HG02852 (cell line): ENCODE results near the gene KAZN.

Source experiments
- ATAC-seq: cut with Tn5 transposase; IDR thresholded peaks from one replicate; pipeline ENCODE4 v1.9.1; 2021; ENCODE audit warnings: mild to moderate bottlenecking, moderate library complexity; ENCODE audit not compliant: unreplicated experiment

The KAZN gene

DNA sequence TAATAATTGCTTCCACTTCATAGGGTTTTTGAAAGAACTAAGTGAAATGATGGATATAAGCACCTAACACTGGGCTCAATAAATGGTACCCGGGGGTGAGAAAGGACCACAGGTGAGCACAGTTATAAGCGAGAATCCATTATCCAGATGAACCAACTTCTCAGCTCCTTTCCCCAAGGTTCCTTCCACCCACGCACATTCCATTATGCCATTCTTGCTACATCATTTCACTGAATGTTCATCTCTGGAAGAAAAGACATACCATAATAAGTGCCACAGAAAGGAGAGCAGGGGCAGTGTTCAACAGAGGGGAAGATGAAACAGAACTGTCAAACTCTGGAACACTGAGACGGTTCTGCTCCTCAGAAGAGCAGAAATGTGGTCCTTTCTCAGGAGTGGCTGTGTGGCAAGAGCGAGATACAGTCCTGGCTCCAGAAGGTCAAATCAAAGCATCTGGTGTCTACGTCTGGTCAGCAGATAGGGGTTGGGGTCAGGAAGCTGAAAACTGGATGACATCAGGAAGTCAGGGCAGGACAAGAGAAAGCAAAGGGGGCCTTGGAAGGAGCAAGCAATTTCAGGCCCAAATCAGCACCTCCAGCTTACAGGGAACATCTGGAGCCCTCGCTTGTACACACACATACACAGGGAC lies 299.6 kb downstream of the KAZN start:
- no peak for ATAC-seq

DNA sequence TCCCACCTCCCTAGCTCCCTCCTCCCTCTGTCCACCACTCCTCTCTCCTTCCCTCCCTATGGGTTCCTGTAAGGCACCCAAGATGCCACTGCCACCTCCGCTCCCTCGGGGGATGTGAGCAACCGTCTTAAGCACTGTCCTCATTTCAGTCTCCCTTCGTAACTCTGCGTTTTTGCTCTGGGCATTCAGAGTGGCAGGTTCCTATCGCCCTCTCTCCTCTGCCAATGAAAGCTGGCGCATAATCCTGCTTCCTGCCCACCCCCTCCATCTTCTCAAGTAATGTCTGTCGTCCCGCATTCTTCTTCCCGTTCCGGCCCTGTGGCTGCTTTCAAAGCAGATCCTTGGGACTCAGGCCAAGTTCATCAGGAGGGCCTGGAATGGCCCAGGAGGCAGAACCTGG lies 301.2 kb downstream of the KAZN start:
- ATAC-seq = no peak

DNA sequence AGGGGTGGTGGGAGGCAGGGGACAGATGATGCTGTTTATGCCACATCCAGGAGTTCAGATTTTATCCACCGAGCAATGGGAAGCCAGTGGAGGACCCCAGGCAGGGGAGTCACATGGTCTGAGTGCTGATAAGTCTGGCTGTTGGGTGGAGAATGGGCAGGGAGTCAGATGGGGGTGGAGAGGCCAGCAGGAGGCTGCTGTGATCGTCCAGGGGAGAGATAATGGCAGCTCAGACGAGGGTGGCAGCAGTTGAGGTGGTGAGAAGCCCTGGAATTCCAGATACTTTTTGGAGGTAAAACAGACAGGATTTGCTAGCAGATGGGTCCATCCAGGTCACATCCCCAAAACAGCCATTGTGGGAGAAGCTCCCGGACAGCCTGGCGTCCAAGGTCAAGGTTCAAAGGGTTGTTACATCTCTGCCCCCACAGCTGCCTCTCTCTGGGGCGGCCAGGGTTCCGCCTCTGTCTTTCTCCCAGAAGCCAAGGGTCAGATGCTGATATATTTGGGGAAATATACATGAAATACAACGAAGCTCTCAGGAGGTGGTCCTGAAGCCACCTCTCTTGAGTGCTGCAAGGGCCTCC lies 303.0 kb downstream of the KAZN start:
- no peak for ATAC-seq

DNA sequence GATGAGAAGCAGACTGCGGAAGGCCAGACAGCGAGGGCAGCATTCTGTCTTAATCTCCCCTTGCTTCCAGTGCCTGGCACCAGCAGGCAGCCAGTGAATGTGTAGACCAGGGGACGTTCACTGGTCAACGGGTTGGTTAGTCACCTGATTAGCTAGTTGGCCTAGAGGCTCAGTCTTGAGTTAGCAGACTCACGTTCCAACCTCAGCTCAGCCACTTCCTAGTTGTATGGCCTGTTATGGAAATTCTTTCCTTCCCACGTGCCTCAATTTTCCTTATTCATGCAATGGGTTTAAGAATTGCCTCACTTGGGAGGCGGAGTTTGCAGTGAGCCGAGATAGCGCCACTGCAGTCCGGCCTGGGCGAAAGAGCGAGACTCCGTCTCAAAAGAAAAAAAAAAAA lies 305.4 kb downstream of the KAZN start:
- ATAC-seq = no peak

DNA sequence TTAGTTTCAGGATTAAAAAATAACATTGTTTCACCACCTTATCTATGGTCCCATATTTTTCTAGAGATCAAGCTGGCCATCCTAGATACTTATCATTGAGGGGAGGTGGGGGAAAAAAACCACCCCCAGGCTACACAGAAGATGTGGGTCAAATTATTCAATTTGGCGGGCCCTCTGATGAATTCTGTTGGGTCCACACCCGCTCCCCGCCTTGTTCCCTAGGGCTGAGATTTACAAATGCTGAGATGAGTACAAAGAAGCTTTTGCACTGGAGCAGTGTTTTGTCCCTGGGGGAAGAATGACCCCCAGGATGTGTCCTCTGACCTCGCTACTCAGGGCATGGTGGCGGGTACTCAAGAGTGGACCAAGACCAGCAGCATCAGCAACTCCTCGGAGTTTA lies 308.2 kb downstream of the KAZN start:
- ATAC-seq = no peak

DNA sequence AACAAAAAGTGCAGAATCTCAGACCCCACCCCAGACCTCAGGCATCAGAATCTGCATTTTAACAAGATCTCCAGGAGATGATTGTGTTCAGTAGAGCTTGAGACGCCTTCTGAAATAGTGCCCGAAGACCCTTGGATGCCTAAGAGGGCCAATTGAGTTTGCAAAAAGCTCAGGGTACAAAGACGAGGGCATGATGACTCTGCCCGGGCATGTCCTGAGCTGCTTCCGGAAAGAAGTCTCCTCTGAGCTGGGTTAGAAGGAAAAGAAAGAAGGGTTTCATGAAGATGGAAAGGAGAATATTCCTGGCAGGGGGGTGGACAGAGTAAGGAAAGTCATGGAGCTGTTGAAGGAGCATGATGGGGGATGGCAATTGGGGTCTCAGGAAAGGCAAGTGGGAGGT lies 308.9 kb downstream of the KAZN start:
- no peak for ATAC-seq

DNA sequence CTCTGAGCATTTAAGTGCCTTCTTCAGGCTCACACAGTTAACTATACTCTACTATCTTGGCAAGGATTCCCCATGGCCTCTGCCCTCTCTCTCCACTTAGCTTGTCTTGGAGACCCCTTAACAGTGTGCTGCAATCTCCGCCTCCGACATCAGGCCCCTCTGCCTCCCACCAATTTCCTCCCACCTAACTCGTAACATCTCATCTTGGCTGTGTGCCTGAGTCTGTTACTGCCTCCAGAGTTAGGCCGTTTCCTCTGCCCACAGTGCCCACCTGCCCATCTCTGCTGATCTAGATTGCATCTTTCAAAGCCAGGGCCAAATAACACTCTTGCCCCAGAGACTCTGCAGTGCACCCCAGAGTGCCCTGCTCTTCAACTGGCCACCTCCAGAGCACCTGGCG lies 310.8 kb downstream of the KAZN start:
- ATAC-seq = no peak

DNA sequence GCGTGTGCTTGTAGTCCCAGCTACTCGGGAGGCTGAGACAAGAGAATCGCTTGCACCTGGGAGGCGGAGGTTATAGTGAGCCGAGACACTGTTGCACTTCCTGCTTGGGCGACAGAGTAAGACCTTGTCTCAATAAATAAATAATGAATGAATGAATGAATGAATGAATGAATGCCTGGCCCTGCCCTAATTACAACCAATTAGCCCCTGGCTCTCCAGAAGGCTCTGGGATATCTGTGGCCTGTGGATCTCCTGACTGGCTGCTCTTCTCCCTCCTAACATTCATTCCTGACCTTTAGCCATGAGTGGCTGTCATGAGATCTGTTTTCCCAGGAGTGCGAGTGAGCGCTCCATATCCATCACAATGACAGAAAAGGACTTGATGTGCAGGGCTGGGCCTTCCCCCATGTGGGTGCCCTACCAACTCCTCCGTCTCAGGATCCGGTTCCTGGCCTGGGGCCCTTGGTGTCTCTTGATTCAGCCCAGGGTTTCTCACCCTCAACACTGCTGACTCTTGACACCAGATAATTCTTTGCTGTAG lies 311.5 kb downstream of the KAZN start:
- no peak for ATAC-seq

DNA sequence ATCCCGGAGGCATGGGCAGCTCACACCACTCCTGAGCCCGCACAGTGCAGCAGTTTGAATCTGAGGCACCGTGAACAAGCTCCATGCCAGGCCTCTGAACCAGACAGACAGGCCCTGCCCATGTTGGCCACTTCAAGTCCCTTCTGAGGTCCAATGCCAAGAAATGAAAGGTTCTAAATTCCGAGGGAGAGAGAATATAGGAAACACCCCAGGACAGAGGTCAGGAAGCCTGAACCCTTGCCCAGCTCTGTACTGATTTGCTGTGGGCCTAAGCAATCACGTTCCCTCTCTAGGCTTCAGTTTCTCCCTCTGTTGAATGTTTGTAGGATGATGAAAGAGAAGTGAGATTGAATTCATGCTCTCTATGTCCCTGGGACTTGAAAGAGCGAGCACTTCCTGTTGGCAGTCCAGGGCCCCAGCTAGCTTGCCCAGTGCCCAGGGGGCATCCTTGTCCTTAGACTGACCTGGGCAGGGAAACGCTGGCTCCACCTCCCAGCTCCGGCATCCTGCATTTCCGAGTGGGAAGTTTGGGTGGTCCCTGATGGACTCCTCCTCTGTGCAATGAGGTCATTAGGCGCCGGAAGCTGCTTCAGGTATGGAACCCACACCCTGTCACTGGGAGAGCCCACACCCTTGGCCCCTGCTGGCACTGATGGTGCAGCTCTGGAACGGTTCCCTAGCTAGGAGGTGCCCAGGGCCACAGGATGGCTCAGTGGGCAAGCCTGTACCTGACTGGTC lies 312.7 kb downstream of the KAZN start:
- ATAC-seq = no peak

DNA sequence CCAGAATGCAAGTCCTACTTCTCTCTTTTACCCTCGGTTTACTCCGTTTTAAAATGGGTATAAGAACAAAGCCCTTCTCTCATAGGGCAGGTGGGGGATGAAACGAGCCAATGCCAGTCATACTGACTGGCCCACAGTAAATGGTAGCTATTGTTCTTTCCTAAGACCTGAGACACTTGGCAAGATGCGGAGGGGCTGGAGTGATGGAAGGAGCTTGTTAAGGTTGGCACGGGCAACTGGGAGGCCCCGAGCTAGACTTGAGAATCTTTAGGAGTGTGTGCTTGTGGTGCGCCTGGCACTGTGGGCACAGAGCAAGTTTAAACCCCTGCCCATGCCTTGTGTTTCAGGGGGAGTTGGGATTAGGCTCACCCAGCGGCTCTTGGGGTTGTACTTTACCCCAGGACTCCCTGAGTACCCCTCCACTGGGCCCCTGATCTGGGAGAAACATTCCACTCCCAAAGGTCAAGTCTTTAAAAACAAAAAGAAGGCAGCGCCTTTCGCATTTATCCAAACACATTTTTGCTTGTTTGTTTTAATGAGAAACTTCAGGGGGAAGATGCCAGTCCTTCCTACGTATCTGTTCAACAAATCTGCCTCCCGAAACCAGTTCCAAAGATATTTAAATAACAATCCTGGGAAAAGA lies 314.5 kb downstream of the KAZN start:
- ATAC-seq = no peak

DNA sequence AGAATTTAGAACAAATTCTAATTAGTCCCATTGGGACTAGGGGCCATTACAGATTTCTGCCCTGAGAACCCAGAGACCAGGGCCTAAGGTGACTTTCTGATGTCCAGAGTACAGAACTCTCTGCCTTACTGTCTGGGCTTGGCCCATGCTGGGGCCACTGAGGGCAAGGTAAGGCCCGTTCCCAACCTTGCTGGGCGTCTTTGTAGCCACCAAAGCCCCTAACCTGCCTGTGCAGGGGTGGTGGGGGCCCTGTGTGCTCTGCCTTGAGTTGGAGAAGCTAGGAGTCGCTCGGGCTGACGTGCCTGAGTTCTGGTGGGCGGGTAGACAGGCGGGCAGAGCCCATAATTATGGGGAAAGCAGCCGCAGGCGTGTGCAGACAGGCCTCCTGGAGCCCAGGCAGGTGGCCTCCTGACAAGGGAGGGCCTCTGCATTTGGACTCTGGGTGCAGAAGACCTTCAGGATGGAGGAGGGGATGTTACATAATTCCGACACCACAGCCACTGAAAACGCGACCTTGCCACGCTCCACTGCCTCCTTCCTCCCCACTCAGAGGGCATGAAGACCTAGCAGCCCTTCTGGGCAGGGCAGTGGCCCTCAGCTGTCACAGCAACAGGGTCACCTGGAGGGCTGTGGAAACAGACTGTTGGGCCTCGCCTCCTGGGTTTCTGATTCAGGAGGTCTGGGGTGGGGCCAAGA lies 315.1 kb downstream of the KAZN start:
- no peak for ATAC-seq

DNA sequence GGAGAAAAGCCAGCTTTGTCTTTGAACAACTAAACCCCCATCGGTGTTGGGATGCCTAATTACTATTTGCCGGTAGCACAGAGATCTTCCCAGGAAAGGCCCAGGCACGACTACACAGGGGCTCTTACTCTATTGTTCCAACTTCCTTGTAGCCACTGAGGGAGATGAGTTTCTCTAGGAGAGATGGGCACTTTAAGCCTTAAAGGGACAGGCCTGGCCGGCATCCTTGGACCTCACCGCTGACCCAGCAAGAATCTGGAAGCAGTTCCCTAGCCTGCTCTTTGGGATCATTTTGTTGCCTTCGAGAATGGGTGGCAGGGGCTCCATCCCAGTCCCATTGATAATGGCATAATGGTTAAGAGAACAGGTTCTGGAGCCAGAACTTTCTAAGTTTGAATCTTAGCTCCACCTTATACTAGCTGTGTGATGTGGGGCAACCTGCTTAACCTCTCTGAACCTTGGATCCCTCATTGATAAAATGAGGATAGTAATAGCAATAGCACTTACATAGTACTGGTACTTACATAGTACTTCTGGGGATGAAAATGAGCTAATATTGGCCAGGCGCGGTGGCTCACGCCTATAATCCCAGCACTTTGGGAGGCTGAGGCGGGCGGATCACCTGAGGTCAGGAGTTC lies 316.0 kb downstream of the KAZN start:
- ATAC-seq = no peak

DNA sequence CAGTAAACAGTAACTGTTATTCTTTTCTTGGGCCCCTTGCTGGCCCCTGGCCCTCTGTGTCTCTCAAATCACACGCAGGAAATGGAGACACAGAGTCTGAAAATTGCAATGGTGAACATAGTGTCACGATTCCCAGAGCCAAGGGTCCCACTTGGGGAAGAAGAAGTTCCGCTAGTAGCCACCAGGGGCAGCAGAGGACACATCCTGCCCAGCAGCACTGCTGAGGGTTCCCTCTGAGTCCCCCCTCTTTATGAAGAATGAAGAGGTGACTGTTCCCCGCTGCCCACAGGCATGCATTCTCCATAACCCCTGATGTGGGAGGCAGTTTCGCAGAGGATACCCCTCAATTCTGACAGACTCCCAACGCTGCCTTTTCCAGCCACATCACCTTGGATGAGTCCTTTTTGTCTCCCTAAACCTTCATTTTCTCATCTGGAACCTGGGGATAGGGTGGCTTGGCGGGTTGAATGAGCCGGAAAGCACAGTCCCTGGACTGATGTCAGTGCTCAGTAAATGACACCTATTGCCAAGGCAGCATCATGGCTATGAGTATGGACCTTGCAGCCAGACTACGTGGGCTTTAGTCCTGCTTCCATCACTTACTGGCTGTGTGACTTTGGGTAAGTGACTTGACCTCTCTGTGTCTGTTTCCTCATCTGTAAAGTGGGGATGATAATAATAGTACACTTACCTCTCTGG lies 317.0 kb downstream of the KAZN start:
- no peak for ATAC-seq

DNA sequence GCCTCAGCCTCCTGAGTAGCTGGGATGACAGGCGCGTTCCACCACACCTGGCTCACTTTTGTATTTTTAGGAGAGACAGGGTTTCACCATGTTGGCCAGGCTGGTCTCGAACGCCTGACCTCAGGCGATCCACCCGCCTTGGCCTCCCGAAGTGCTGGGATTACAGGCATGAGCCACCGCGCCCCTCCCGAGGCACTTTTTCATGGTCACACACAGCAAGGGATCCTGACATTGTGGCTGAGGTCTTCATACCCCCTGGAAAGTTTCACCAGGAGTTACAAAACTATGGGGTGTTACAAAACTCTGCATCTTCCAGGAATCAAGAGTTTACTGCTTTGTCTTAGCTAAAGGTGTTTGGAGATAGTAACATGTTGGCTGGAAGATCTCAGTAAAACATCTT lies 320.8 kb downstream of the KAZN start:
- no peak for ATAC-seq

DNA sequence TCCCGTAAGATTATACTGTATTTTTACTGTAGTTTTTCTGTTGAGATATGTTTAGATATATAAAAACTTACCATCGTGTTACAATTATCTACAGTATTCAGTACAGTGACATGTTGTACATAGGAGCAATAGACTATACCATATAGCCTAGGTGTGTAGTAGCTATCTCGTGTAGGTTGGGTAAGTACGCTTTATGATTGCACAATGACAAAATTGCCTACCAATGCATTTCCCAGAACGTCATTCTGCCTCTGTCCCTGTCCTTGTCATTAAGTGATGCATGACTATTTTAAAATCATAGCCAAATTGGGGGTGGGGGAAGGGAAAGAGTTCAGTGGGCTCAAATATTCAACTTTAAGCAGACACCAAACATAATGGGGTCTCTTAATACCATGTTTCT lies 321.3 kb downstream of the KAZN start:
- no peak for ATAC-seq

DNA sequence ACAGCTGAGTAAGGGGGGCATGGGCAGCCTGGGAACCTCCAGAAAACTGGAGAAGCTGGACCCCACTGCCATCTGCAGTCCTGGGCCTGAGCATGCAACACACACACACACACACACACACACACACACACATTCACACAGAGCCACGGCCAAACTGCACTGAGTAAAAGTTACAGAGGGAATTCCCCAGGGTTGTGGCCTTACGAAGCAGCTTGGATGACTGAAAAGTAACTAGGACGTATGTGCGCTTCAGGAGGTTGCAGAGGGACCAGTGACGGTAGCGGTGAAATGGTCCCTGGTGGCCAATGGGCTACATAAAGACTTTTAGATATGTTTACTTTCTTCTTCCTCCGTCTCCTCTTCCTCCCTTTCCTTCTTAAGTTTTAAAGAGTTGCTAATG lies 322.6 kb downstream of the KAZN start:
- no peak for ATAC-seq

DNA sequence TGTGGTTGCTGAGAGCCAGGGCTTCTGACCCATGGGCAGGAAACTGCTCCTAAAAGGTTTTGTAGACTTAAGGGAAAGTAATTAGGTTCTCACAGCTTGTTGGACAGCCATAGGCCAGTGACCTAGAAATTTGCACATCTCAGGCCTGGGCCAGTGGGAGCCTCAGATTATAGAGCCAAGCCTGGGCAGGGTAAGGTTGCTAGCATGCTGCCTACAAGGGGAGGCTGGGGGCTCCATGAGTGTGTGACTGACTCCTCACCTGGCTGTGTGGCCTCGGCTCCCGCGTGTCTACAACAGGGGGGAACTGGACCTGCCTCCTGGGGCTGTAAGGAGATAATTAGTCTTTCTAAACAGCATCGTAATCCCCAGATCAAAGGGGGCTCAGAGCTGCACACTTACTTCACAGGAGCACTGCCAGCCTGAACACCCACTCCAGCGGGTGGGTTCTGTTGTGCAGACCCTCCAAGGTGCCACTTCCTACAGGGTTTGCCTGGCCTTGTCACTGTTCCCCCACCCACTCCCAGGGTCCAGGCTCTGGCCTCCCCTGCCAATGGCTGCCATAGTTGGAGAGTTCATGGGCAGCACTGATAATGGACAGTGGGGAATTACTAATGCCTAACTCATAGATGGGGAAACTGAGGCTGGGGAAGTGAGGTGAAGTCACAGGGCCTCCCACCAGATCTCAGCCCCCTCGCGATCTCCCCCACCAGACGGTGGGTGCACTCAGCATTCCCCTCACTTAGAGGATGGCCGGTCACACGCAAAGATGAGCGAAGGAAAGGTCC lies 324.6 kb downstream of the KAZN start:
- ATAC-seq = no peak

DNA sequence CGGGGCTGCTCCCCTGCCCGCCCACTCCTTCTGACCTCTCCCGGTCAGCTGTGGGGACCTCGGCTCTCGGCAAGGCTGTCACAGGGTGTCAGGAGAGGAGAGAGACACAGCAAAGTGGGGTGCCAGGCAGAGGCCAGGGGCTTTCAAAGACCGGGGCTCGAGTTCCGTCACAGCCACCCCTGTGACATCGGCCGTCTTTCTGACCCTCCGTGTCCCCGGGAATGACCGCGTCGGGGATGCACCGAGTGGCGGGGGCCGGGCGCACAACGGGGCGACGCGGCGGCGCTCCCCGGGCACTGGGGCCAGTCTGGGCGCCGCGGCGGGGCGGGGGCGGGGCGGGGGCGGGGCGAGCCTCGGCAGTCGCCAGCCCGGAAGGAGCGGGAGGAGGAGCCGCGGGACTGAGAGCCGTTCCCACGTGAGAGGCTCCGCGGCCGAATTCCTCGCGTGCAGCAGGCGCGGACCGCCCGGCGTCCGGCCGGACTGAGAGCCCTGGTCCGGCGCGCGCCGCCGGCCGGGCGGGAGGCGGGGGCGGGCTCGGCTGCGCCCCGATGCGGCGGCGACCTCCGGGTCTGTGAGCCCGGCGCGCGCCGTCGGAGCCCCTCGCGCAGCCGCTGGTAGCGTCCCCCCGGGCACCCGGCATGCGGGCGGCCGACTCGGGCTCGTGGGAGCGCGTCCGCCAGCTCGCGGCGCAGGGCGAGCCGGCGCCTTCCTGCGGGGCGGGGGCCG lies 325.4 kb downstream of the KAZN start:
- no peak for ATAC-seq
